ENCODE measurements around the gene CAMKMT.

Gene CAMKMT

GRCh38 chr2:44598330-44599119, 236.8 kb downstream of the CAMKMT start:
- no peak for TF ChIP-seq CTCF (IDR thresholded peaks at IDR 0.05; ENCODE audit: low read length)
- no peak for TF ChIP-seq EZH2phosphoT487 (IDR thresholded peaks at IDR 0.05; ENCODE audit: low read length)
- no peak for TF ChIP-seq EZH2 (optimal IDR thresholded peaks at IDR 0.05; ENCODE audit: low read depth, low read length)
- Histone ChIP-seq H3K27ac (ENCODE audit: low read length) (peak overlapping the region; percentile 35; the same call in 1 of the 2 replicates), H3K79me2 (ENCODE audit: low read length) (no peaks in the 10 kb centered on the region), H3K4me1 (ENCODE audit: low read length) (peaks cover 21% of the 10 kb centered on the region), H3K9ac (ENCODE audit: low read length) (no peak overlapping the region; the same call in 1 of the 2 replicates), H3K36me3 (replicated peaks; ENCODE audit: insufficient read depth, low read length) (no peaks in the 10 kb centered on the region), H3F3A (ENCODE audit: insufficient read depth, low read length) (peaks cover 15% of the 10 kb centered on the region), H3K4me3 (ENCODE audit: low read length) (peak overlapping the region; percentile 5; the same call in 1 of the 2 replicates), H2AFZ (ENCODE audit: low read length) (no peak overlapping the region), H3K9me3 (replicated peaks; ENCODE audit: insufficient read depth, low read length) (no peaks in the 10 kb centered on the region), H3K9me2 (replicated peaks; ENCODE audit: insufficient read depth, low read length) (no peaks in the 10 kb centered on the region), H3K27me3 (replicated peaks; ENCODE audit: insufficient read depth, low read length) (no peaks in the 10 kb centered on the region), H3K4me2 (ENCODE audit: low read depth, low read length) (peak overlapping the region; percentile 46), H4K20me1 (ENCODE audit: insufficient read depth, low read length) (no peaks in the 10 kb centered on the region)
- DNase-seq: peak; percentile 8

GRCh38 chr2:44599130-44599529, 237.4 kb downstream of the CAMKMT start:
- H3K36me3 ChIP-seq (replicated peaks; ENCODE audit: insufficient read depth, low read length): no peaks in the 10 kb centered on the region
- peak overlapping the region; percentile 35; the same call in 1 of the 2 replicates for H3K27ac ChIP-seq (ENCODE audit: low read length)
- no peaks in the 10 kb centered on the region for H4K20me1 ChIP-seq (ENCODE audit: insufficient read depth, low read length)
- H3K4me2 ChIP-seq (ENCODE audit: low read depth, low read length): peak overlapping the region; percentile 46
- H3K27me3 ChIP-seq (replicated peaks; ENCODE audit: insufficient read depth, low read length): no peaks in the 10 kb centered on the region
- H3K9me3 ChIP-seq (replicated peaks; ENCODE audit: insufficient read depth, low read length): no peaks in the 10 kb centered on the region
- H3K4me1 ChIP-seq (ENCODE audit: low read length): peaks cover 21% of the 10 kb centered on the region
- H3F3A ChIP-seq (ENCODE audit: insufficient read depth, low read length): peaks cover 15% of the 10 kb centered on the region
- TF ChIP-seq CTCF (IDR thresholded peaks at IDR 0.05; ENCODE audit: low read length): no peak
- no peak for TF ChIP-seq EZH2phosphoT487 (IDR thresholded peaks at IDR 0.05; ENCODE audit: low read length)
- TF ChIP-seq EZH2 (optimal IDR thresholded peaks at IDR 0.05; ENCODE audit: low read depth, low read length): no peak
- peak; percentile 72 for DNase-seq
- H3K4me3 ChIP-seq (ENCODE audit: low read length): peak overlapping the region; percentile 5; the same call in 1 of the 2 replicates
- no peaks in the 10 kb centered on the region for H3K9me2 ChIP-seq (replicated peaks; ENCODE audit: insufficient read depth, low read length)
- no peak overlapping the region for H2AFZ ChIP-seq (ENCODE audit: low read length)
- no peak overlapping the region; the same call in 1 of the 2 replicates for H3K9ac ChIP-seq (ENCODE audit: low read length)
- H3K79me2 ChIP-seq (ENCODE audit: low read length): no peaks in the 10 kb centered on the region

- H3K4me2 ChIP-seq (ENCODE audit: low read depth, low read length): no peak overlapping the region
- TF ChIP-seq EZH2 (optimal IDR thresholded peaks at IDR 0.05; ENCODE audit: low read depth, low read length): no peak
- no peak for TF ChIP-seq EZH2phosphoT487 (IDR thresholded peaks at IDR 0.05; ENCODE audit: low read length)
- TF ChIP-seq CTCF (IDR thresholded peaks at IDR 0.05; ENCODE audit: low read length): no peak
These were observed 240.7 kb downstream of the CAMKMT start for GRCh38 chr2:44602446-44602845.

More at GRCh38 chr2:44602446-44602845, 240.7 kb downstream of the CAMKMT start:
- Histone ChIP-seq H3K27me3 (replicated peaks; ENCODE audit: insufficient read depth, low read length) (no peaks in the 10 kb centered on the region), H4K20me1 (ENCODE audit: insufficient read depth, low read length) (no peaks in the 10 kb centered on the region), H3K4me1 (ENCODE audit: low read length) (peaks cover 21% of the 10 kb centered on the region), H3K9me3 (replicated peaks; ENCODE audit: insufficient read depth, low read length) (no peaks in the 10 kb centered on the region), H3K4me3 (ENCODE audit: low read length) (no peak overlapping the region), H3K27ac (ENCODE audit: low read length) (no peak overlapping the region), H2AFZ (ENCODE audit: low read length) (no peak overlapping the region), H3F3A (ENCODE audit: insufficient read depth, low read length) (peaks cover 15% of the 10 kb centered on the region), H3K9me2 (replicated peaks; ENCODE audit: insufficient read depth, low read length) (no peaks in the 10 kb centered on the region), H3K9ac (ENCODE audit: low read length) (no peak overlapping the region), H3K36me3 (replicated peaks; ENCODE audit: insufficient read depth, low read length) (no peaks in the 10 kb centered on the region), H3K79me2 (ENCODE audit: low read length) (no peaks in the 10 kb centered on the region)
- DNase-seq: no peak
